SK-N-MC (cell line): ENCODE data around the gene EPX.

Source experiments
- DNase-seq: peaks from one replicate; pipeline ENCODE4 v3.0.0-alpha.2; 2011; ENCODE audit warnings: low read depth, low spot score
- H3K27ac ChIP-seq: fragments of 200-600 bp; sonication (generic); 2 replicates; pipeline ENCODE4 v1.5.1; 2016; ENCODE audit warnings: mixed run types
- H3K36me3 ChIP-seq: fragments of 200-600 bp; sonication (generic); 2 replicates; pipeline ENCODE4 v1.6.1; 2017; ENCODE audit warnings: antibody characterized with exemption, low read length, mixed read lengths; ENCODE audit not compliant: insufficient read depth
- H3K4me3 ChIP-seq: fragments of 200-600 bp; sonication (generic); 2 replicates; pipeline ENCODE4 v1.5.1; 2016
- H3K9ac ChIP-seq: fragments of 200-600 bp; sonication (generic); 2 replicates; pipeline ENCODE4 v1.8.0; 2017; ENCODE audit warnings: mixed run types, mixed read lengths; ENCODE audit not compliant: insufficient read length
- H3K9me3 ChIP-seq: fragments of 200-600 bp; sonication (generic); 2 replicates; pipeline ENCODE4 v1.6.1; 2017; ENCODE audit warnings: low read depth, mild to moderate bottlenecking, antibody characterized with exemption, low read length, moderate library complexity, mixed read lengths
- EZH2 ChIP-seq: fragments of 200-600 bp; sonication (generic); IDR thresholded peaks from one replicate; pipeline ENCODE4 v1.6.1; 2017; ENCODE audit warnings: antibody characterized with exemption
- FOXP2 ChIP-seq: optimal IDR thresholded peaks from 2 replicates; pipeline ENCODE3; 2011; ENCODE audit warnings: mild to moderate bottlenecking, moderate library complexity; ENCODE audit not compliant: insufficient read depth; ENCODE audit errors: extremely low read length, control extremely low read depth
- POLR2AphosphoS5 ChIP-seq: IDR thresholded peaks from 2 replicates; pipeline ENCODE4 v1.6.1; 2012; ENCODE audit warnings: mild to moderate bottlenecking, low read depth, low read length, borderline replicate concordance

Gene EPX

DNA sequence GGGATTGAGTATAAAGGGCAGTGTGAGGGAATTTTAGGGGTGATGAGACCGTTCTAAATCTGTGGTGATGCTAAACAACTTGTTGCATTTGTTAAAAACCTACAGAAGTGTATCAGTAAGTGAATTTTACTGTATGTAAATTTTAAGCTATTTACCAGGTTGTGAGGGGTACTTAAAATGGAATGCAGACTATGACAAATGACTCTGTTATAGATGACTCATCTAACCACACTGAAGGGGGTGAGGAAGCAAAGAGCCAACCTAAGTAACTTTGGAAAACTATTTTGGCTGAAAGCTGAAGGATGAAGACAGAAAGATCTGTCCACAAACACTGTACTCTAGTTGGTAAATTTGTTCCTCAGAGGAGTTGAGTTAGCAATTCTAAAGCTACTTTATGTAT, 31.8 kb downstream of the EPX start:
- Histone ChIP-seq H3K9me3 (no peaks in the 10 kb centered on the region), H3K9ac (no peak overlapping the region), H3K36me3 (no peaks in the 10 kb centered on the region), H3K4me3 (no peak overlapping the region), H3K27ac (no peak overlapping the region)
- no peak for DNase-seq
- no peak for TF ChIP-seq FOXP2
- no peak for TF ChIP-seq POLR2AphosphoS5
- no peak for TF ChIP-seq EZH2

GRCh38 chr17:58227733-58228132, 35.2 kb downstream of the EPX start:
- no peak overlapping the region for H3K9ac ChIP-seq

GRCh38 chr17:58228679-58229078, 36.2 kb downstream of the EPX start:
- no peak for DNase-seq

More at GRCh38 chr17:58227733-58228132, 35.2 kb downstream of the EPX start:
- Histone ChIP-seq H3K4me3 (no peak overlapping the region), H3K9me3 (no peaks in the 10 kb centered on the region), H3K27ac (no peak overlapping the region), H3K36me3 (no peaks in the 10 kb centered on the region)
- no peak for DNase-seq
- no peak for TF ChIP-seq EZH2

DNA sequence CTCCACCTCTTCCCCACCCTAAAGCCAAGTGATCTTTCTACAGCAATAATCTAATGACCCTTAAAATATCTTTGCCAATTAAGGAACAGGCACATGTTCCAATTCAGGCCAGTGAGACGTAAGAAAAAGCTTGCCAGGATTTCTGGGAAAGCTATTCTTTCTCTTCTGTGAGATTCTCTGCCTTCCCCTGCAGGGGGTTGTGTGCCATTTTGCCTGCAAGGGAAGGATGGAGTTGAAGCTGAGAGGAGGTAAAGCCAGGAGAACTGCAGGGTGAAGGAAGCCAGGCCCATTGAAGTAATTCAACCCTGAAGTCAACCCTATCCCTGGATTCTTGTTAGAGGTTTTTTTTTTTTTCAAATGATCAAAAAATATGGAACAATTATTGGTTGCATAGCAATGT, 36.9 kb downstream of the EPX start:
- H3K27ac ChIP-seq = no peak overlapping the region
- no peaks in the 10 kb centered on the region for H3K9me3 ChIP-seq
- no peak for DNase-seq
- no peaks in the 10 kb centered on the region for H3K36me3 ChIP-seq
- no peak overlapping the region for H3K9ac ChIP-seq
- TF ChIP-seq POLR2AphosphoS5 = no peak
- no peak for TF ChIP-seq FOXP2
- TF ChIP-seq EZH2 = no peak
- H3K4me3 ChIP-seq = no peak overlapping the region

More at GRCh38 chr17:58228679-58229078, 36.2 kb downstream of the EPX start:
- no peak overlapping the region for H3K9ac ChIP-seq
- H3K9me3 ChIP-seq = no peaks in the 10 kb centered on the region
- no peaks in the 10 kb centered on the region for H3K36me3 ChIP-seq
- H3K4me3 ChIP-seq = no peak overlapping the region
- no peak overlapping the region for H3K27ac ChIP-seq
- no peak for TF ChIP-seq EZH2

DNA sequence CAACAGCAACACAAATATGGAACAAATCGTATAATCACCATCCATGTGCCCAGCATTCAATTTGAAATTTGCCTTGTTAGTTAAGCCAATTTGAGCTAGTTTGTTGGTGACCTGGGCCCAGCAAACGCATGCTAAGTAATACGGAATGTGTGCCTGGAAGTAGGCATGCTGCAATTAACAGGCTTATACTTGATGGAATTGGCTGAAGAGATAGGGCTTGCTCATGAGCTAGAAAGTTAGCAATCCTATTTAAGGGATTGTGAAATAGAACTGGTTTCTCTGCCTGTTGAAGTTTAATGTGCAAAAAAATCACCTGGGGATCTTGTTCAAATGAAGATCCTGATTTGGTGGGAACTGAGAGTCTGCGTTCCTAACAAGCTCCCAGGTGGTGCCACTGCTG, 37.4 kb downstream of the EPX start:
- Histone ChIP-seq H3K9me3 (no peaks in the 10 kb centered on the region), H3K27ac (no peak overlapping the region), H3K36me3 (no peaks in the 10 kb centered on the region), H3K4me3 (no peak overlapping the region), H3K9ac (no peak overlapping the region)
- TF ChIP-seq POLR2AphosphoS5 = no peak
- TF ChIP-seq FOXP2 = no peak
- no peak for TF ChIP-seq EZH2
- DNase-seq = no peak

DNA sequence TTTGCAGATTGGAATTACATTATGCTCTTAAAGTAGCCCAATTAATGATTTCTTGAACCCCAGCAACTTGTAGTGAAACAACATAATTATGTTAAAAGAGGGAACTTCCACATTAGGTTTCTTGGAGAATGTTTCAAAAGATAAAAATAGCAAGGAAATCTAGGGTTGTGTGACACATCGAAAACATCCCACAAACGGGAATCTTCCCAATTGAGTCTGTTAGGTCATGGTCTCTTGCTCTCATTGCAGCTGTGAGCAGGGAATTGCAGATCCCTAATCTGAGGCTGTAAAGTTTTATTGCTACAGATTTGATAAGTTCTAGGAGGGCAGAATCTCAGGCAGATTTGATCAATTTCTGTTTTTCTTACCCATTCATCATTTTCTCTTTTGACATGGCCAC, 39.1 kb downstream of the EPX start:
- H3K27ac ChIP-seq = no peak overlapping the region
- no peaks in the 10 kb centered on the region for H3K36me3 ChIP-seq
- no peak for DNase-seq
- no peaks in the 10 kb centered on the region for H3K9me3 ChIP-seq
- no peak overlapping the region for H3K4me3 ChIP-seq
- TF ChIP-seq EZH2 (no peak), FOXP2 (no peak)
- no peak overlapping the region for H3K9ac ChIP-seq

- H3K36me3 ChIP-seq = no peaks in the 10 kb centered on the region
- no peaks in the 10 kb centered on the region for H3K9me3 ChIP-seq
- TF ChIP-seq EZH2 (no peak), POLR2AphosphoS5 (no peak), FOXP2 (no peak)
- no peak overlapping the region for H3K4me3 ChIP-seq
- H3K27ac ChIP-seq = no peak overlapping the region
- DNase-seq = no peak
- H3K9ac ChIP-seq = no peak overlapping the region
These were observed 40.2 kb downstream of the EPX start for GRCh38 chr17:58232707-58233156.

DNA sequence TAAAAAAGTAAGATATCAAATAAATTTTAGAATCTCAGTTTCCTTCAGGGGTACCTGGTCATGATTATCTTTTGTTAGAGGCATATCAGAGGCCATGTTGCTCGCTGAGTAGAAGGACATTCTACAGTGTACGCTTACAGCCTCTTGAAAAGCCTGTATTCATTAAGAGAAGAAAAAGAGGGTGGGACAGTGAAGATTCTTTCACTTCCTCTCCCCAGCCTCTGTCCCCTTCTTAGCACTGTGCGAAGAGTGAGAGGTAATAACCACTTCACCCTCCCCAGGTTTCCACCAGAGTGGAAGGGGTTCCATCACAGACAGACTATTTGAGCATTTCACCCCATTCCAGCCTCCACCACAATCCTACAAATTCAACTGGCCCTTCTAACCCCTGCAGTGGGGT, 41.0 kb downstream of the EPX start:
- H3K36me3 ChIP-seq = no peaks in the 10 kb centered on the region
- no peak overlapping the region for H3K27ac ChIP-seq
- TF ChIP-seq FOXP2 (no peak), EZH2 (no peak), POLR2AphosphoS5 (no peak)
- DNase-seq = no peak
- no peaks in the 10 kb centered on the region for H3K9me3 ChIP-seq
- H3K9ac ChIP-seq = no peak overlapping the region
- no peak overlapping the region for H3K4me3 ChIP-seq

GRCh38 chr17:58234512-58234911, 42.0 kb downstream of the EPX start:
- Histone ChIP-seq H3K9me3 (no peaks in the 10 kb centered on the region), H3K27ac (no peak overlapping the region), H3K36me3 (no peaks in the 10 kb centered on the region), H3K4me3 (no peak overlapping the region), H3K9ac (no peak overlapping the region)
- no peak for TF ChIP-seq FOXP2
- no peak for TF ChIP-seq EZH2
- TF ChIP-seq POLR2AphosphoS5 = no peak
- DNase-seq = no peak

GRCh38 chr17:58235821-58236220, 43.3 kb downstream of the EPX start:
- H3K9me3 ChIP-seq = no peaks in the 10 kb centered on the region
- H3K4me3 ChIP-seq = no peak overlapping the region
- TF ChIP-seq POLR2AphosphoS5 (no peak), EZH2 (no peak), FOXP2 (no peak)
- H3K36me3 ChIP-seq = no peaks in the 10 kb centered on the region
- H3K9ac ChIP-seq = no peak overlapping the region
- DNase-seq = no peak
- no peak overlapping the region for H3K27ac ChIP-seq
